ENCODE data around the gene PRC1.

GRCh38 chr15:90953947-90954711 is 40.2 kb downstream of the PRC1 start:
- TF ChIP-seq EZH2 (IDR thresholded peaks at IDR 0.05; ENCODE audit: insufficient read depth, poor library complexity, severe bottlenecking) (no peak), EZH2phosphoT487 (IDR thresholded peaks at IDR 0.05; ENCODE audit: insufficient read depth, low read depth) (no peak)
